SU-DHL-6 (cell line): ENCODE results near the gene CNN3.

Experiments used
- H2AFZ ChIP-seq: fragments of 200-600 bp; sonication (generic); 2 replicates; pipeline ENCODE4 v1.6.1; 2014; ENCODE audit warnings: low read depth, mild to moderate bottlenecking, moderate library complexity, mixed read lengths, antibody characterized with exemption, low read length; ENCODE audit not compliant: severe bottlenecking
- H3F3A ChIP-seq: fragments of 200-600 bp; shearing (Covaris generic); 2 replicates; pipeline ENCODE4 v1.6.0; 2016; ENCODE audit warnings: antibody characterized with exemption, mild to moderate bottlenecking; ENCODE audit not compliant: insufficient read depth
- H3K27ac ChIP-seq: fragments of 200-600 bp; sonication (generic); 2 replicates; pipeline ENCODE4 v1.5.1; 2016; ENCODE audit warnings: low read depth, mild to moderate bottlenecking, low read length, moderate library complexity, mixed read lengths
- H3K27me3 ChIP-seq: fragments of 200-600 bp; sonication (generic), shearing (Covaris generic); 2 replicates; pipeline ENCODE4 v1.6.0; 2014; ENCODE audit warnings: mild to moderate bottlenecking, low read length
- H3K36me3 ChIP-seq: fragments of 200-600 bp; sonication (generic); 2 replicates; pipeline ENCODE4 v1.6.1; 2014; ENCODE audit warnings: mild to moderate bottlenecking, low read length, mixed read lengths
- H3K4me2 ChIP-seq: fragments of 300-600, 200-600 bp; shearing (Covaris generic), sonication (generic); 2 replicates; pipeline ENCODE4 v1.6.0; 2014; ENCODE audit warnings: low read length, low read depth, mild to moderate bottlenecking; ENCODE audit not compliant: poor library complexity, severe bottlenecking
- H3K4me3 ChIP-seq: fragments of 200-600 bp; sonication (generic); 2 replicates; pipeline ENCODE4 v1.5.1; 2014; ENCODE audit warnings: antibody characterized with exemption, low read length, mild to moderate bottlenecking, mixed read lengths; ENCODE audit not compliant: insufficient read depth, poor library complexity, severe bottlenecking
- H3K79me2 ChIP-seq: fragments of 200-600 bp; sonication (generic); 2 replicates; pipeline ENCODE4 v1.6.1; 2014; ENCODE audit warnings: mild to moderate bottlenecking, low read length, moderate library complexity; ENCODE audit not compliant: insufficient read depth
- H3K9ac ChIP-seq: fragments of 200-600 bp; sonication (generic); 2 replicates; pipeline ENCODE4 v1.7.0; 2014; ENCODE audit warnings: mild to moderate bottlenecking, low read length
- H3K9me2 ChIP-seq: fragments of 200-600 bp; sonication (generic); replicated peaks from 2 replicates; pipeline ENCODE4 v1.6.1; 2014; ENCODE audit warnings: low read length; ENCODE audit not compliant: insufficient read depth
- H3K9me3 ChIP-seq: fragments of 200-600 bp; sonication (generic); 2 replicates; pipeline ENCODE4 v1.6.1; 2014; ENCODE audit warnings: low read length, mixed read lengths; ENCODE audit not compliant: insufficient read depth
- H4K20me1 ChIP-seq: fragments of 200-600 bp; sonication (generic); 2 replicates; pipeline ENCODE4 v1.6.1; 2014; ENCODE audit warnings: low read depth, mild to moderate bottlenecking, antibody characterized with exemption, low read length, moderate library complexity, mixed read lengths
- EZH2phosphoT487 ChIP-seq: fragments of 200-600 bp; sonication (generic), shearing (Covaris generic); conservative IDR thresholded peaks from 2 replicates; pipeline ENCODE4 v1.6.1; 2018; ENCODE audit warnings: mild to moderate bottlenecking, antibody characterized with exemption, low read length, moderate library complexity, mixed read lengths
- TF ChIP-seq, protein P1 (sequence below): fragments of 200-600 bp; sonication (generic); IDR thresholded peaks from one replicate; pipeline ENCODE4 v1.5.1; 2017; ENCODE audit warnings: antibody characterized with exemption, mild to moderate bottlenecking, low read length, moderate library complexity; ENCODE audit not compliant: insufficient read depth, poor library complexity, severe bottlenecking

CNN3 gene

DNA sequence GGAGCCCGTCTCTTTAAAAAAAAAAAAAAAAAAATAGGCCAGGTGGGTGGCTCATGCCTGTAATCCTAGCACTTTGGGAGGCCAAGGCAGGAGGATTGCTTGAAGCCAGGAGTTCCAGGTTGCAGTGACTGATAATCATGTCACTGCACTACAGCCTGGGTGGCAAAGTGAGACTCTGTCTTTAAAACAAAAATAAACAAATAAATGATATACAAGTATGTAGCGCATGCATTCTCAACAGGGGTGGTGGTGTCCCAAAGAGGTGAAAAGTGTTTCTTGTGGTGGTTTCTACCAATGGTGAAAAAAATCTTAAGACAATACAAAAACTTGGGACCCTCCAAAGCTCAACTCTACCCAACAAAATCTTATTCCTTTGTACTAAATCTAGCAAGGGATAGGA lies 17.9 kb downstream of the CNN3 start:
- no peak overlapping the region for H3K4me3 ChIP-seq
- no peaks in the 10 kb centered on the region for H3K9me3 ChIP-seq
- no peaks in the 10 kb centered on the region for H3K79me2 ChIP-seq
- H2AFZ ChIP-seq: no peak overlapping the region
- H3K36me3 ChIP-seq: no peaks in the 10 kb centered on the region
- H3K4me2 ChIP-seq: no peak overlapping the region
- no peaks in the 10 kb centered on the region for H3K27me3 ChIP-seq
- no peaks in the 10 kb centered on the region for H3F3A ChIP-seq
- no peaks in the 10 kb centered on the region for H3K9me2 ChIP-seq
- H4K20me1 ChIP-seq: no peaks in the 10 kb centered on the region
- no peak overlapping the region for H3K27ac ChIP-seq
- TF ChIP-seq, protein P1, sequence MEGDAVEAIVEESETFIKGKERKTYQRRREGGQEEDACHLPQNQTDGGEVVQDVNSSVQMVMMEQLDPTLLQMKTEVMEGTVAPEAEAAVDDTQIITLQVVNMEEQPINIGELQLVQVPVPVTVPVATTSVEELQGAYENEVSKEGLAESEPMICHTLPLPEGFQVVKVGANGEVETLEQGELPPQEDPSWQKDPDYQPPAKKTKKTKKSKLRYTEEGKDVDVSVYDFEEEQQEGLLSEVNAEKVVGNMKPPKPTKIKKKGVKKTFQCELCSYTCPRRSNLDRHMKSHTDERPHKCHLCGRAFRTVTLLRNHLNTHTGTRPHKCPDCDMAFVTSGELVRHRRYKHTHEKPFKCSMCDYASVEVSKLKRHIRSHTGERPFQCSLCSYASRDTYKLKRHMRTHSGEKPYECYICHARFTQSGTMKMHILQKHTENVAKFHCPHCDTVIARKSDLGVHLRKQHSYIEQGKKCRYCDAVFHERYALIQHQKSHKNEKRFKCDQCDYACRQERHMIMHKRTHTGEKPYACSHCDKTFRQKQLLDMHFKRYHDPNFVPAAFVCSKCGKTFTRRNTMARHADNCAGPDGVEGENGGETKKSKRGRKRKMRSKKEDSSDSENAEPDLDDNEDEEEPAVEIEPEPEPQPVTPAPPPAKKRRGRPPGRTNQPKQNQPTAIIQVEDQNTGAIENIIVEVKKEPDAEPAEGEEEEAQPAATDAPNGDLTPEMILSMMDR: no peak
- no peak for TF ChIP-seq EZH2phosphoT487
- no peak overlapping the region for H3K9ac ChIP-seq

DNA sequence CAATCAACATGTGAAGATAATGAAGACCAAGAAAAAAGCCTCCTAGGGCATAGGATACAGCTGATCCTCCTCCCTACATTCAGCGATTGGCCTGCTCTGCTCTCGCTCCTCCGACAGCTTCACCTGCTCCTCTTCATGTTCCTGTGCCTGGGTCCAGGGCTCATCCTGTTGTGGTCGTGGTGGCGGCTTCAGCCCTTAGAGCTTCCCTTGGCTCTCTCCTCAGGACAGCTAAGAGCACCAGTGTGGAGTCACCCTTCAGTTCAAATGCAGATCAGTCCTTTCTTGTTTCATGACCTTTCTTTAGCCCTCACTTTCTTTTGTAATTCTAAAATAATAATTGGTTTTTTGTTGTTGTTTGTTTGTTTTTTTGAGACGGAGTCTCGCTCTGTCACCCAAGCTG lies 18.7 kb downstream of the CNN3 start:
- H3K4me2 ChIP-seq: no peak overlapping the region
- no peak overlapping the region for H3K4me3 ChIP-seq
- no peak overlapping the region for H3K9ac ChIP-seq
- H4K20me1 ChIP-seq: no peaks in the 10 kb centered on the region
- no peak for TF ChIP-seq EZH2phosphoT487
- TF ChIP-seq, protein P1: no peak
- H3K36me3 ChIP-seq: no peaks in the 10 kb centered on the region
- H2AFZ ChIP-seq: no peak overlapping the region
- no peaks in the 10 kb centered on the region for H3K9me3 ChIP-seq
- H3K27ac ChIP-seq: no peak overlapping the region
- H3K79me2 ChIP-seq: no peaks in the 10 kb centered on the region
- H3K27me3 ChIP-seq: no peaks in the 10 kb centered on the region
- H3F3A ChIP-seq: no peaks in the 10 kb centered on the region
- no peaks in the 10 kb centered on the region for H3K9me2 ChIP-seq

DNA sequence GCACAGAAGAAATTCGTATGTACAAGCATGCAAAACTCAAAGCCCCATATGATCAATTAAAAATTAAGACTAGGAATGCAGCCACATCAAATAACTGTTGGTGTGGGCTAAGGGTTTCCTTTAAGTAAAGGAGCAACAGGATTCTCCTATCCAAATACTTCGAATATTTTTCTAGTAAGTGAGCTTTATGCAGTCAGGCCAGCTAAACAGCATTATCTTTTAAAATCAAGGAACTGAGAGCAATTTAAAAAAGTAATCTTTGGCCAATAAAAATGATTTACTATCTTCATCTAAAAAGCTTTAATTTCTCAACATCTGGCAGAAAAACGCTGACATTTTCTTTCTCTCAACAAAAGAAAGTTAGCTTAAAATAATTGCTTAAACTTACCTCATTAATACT lies 19.8 kb downstream of the CNN3 start:
- TF ChIP-seq, protein P1: no peak
- no peak for TF ChIP-seq EZH2phosphoT487
- no peaks in the 10 kb centered on the region for H3K9me3 ChIP-seq
- no peak overlapping the region for H3K27ac ChIP-seq
- no peaks in the 10 kb centered on the region for H3F3A ChIP-seq
- no peaks in the 10 kb centered on the region for H3K36me3 ChIP-seq
- no peaks in the 10 kb centered on the region for H3K9me2 ChIP-seq
- H4K20me1 ChIP-seq: no peaks in the 10 kb centered on the region
- H3K79me2 ChIP-seq: no peaks in the 10 kb centered on the region
- H3K4me3 ChIP-seq: no peak overlapping the region
- H2AFZ ChIP-seq: no peak overlapping the region
- H3K4me2 ChIP-seq: no peak overlapping the region
- H3K9ac ChIP-seq: no peak overlapping the region
- no peaks in the 10 kb centered on the region for H3K27me3 ChIP-seq

DNA sequence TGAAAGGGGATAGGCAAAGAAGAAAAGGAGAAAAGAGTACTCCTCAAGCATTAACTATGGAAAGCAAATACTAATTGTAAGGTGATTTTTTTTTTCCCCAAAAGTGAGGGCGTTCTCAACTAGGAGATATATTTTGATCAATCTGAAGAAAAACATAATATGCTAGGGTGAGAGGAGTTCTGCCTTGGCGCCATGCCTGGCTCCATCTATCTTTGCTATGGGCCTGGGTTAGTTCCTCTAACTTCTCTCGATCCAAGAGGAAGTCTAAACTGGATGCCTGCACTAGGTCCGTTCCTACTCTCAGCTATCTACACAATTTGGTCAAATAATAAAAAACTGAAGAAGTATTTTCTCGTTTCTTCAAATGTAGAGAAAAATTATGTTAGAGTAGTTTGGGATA lies 20.5 kb downstream of the CNN3 start:
- Histone ChIP-seq H3K79me2 (no peaks in the 10 kb centered on the region), H3K4me3 (no peak overlapping the region)

More for the DNA sequence above, 20.5 kb downstream of the CNN3 start:
- no peak overlapping the region for H3K27ac ChIP-seq
- TF ChIP-seq, protein P1: no peak
- TF ChIP-seq EZH2phosphoT487: no peak
- no peaks in the 10 kb centered on the region for H4K20me1 ChIP-seq
- no peak overlapping the region for H3K4me2 ChIP-seq
- no peaks in the 10 kb centered on the region for H3K36me3 ChIP-seq
- no peak overlapping the region for H3K9ac ChIP-seq
- H3K9me2 ChIP-seq: no peaks in the 10 kb centered on the region
- H2AFZ ChIP-seq: no peak overlapping the region
- H3K27me3 ChIP-seq: no peaks in the 10 kb centered on the region
- H3K9me3 ChIP-seq: no peaks in the 10 kb centered on the region
- H3F3A ChIP-seq: no peaks in the 10 kb centered on the region
